ENCODE measurements around the gene GYG2. TPM values are rescaled to one million over a fixed set of nuclear protein-coding genes. Genes with fewer than 3 reads are reported as not detected.

The GYG2 gene
- total RNA-seq, 1 experiment from 2014 or later, result 1.7 TPM

GRCh38 chrX:2857566-2857965 is 28.8 kb downstream of the GYG2 start:
- BruUV-seq (replicated peaks), result no TSS peak
- Histone ChIP-seq H3K4me2 (no peak overlapping the region), H3K36me3 (ENCODE audit: low read depth) (no peaks in the 10 kb centered on the region), H3K4me1 (replicated peaks; ENCODE audit: insufficient read depth) (no peaks in the 10 kb centered on the region), H3K9me3 (ENCODE audit: insufficient read depth, low read depth) (no peaks in the 10 kb centered on the region), H3K27me3 (ENCODE audit: insufficient read depth, low read depth) (peaks cover 5% of the 10 kb centered on the region), H3K9me2 (ENCODE audit: insufficient read depth) (no peaks in the 10 kb centered on the region), H3K79me2 (ENCODE audit: low read depth) (no peaks in the 10 kb centered on the region), H2AFZ (no peak overlapping the region), H3F3A (ENCODE audit: insufficient read depth, low read depth) (no peaks in the 10 kb centered on the region), H3K27ac (no peak overlapping the region), H4K20me1 (ENCODE audit: insufficient read depth) (no peaks in the 10 kb centered on the region), H3K4me3 (no peak overlapping the region)
- TF ChIP-seq EZH2 (IDR thresholded peaks at IDR 0.05; ENCODE audit: low read depth), result no peak
- TF ChIP-seq, protein P1, sequence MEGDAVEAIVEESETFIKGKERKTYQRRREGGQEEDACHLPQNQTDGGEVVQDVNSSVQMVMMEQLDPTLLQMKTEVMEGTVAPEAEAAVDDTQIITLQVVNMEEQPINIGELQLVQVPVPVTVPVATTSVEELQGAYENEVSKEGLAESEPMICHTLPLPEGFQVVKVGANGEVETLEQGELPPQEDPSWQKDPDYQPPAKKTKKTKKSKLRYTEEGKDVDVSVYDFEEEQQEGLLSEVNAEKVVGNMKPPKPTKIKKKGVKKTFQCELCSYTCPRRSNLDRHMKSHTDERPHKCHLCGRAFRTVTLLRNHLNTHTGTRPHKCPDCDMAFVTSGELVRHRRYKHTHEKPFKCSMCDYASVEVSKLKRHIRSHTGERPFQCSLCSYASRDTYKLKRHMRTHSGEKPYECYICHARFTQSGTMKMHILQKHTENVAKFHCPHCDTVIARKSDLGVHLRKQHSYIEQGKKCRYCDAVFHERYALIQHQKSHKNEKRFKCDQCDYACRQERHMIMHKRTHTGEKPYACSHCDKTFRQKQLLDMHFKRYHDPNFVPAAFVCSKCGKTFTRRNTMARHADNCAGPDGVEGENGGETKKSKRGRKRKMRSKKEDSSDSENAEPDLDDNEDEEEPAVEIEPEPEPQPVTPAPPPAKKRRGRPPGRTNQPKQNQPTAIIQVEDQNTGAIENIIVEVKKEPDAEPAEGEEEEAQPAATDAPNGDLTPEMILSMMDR (conservative IDR thresholded peaks at IDR 0.05), result no peak
- ChIA-PET CTCF (no interaction called here), POLR2A (ENCODE audit: unreplicated experiment) (no interaction called here)
- DNase-seq, result no peak
- intact Hi-C loops (cut with micrococcal nuclease; ENCODE audit: unreplicated experiment), result no loop called here

DNA sequence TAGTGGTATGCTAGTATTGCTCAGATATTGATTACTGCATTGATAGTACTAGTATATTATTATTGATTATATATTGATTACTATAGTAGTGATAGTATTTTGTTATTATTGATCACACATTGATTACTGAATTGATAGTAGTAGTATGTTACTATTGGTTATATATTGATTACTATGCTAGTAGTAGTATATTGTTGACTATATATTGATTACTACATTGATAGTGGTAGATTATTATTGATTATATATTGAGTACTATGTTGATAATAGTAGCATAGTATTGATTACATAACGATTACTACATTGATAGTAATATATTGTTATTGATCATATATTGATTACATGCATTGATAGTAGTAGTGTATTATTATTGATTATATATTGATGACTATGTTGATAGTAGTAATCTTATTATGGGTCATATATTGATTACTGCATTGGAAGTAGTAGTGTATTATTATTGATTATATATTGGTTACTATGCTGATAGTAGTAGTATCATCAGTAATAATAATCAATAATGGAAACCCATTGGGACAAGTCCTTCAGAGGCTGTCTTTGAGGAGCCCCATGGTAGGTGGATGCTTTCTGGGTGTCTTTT is 30.6 kb downstream of the GYG2 start:
- Histone ChIP-seq H3K79me2 (ENCODE audit: low read depth) (no peaks in the 10 kb centered on the region), H3K9me2 (ENCODE audit: insufficient read depth) (no peaks in the 10 kb centered on the region), H3K9me3 (ENCODE audit: insufficient read depth, low read depth) (no peaks in the 10 kb centered on the region), H2AFZ (no peak overlapping the region), H4K20me1 (ENCODE audit: insufficient read depth) (no peaks in the 10 kb centered on the region), H3K27me3 (ENCODE audit: insufficient read depth, low read depth) (peaks cover 12% of the 10 kb centered on the region), H3K4me1 (replicated peaks; ENCODE audit: insufficient read depth) (no peaks in the 10 kb centered on the region), H3K27ac (no peak overlapping the region), H3K36me3 (ENCODE audit: low read depth) (no peaks in the 10 kb centered on the region), H3K4me3 (no peak overlapping the region), H3K4me2 (no peak overlapping the region), H3F3A (ENCODE audit: insufficient read depth, low read depth) (no peaks in the 10 kb centered on the region)
- intact Hi-C loops (cut with micrococcal nuclease; ENCODE audit: unreplicated experiment), result no loop called here
- ChIA-PET POLR2A (ENCODE audit: unreplicated experiment) (no interaction called here), CTCF (no interaction called here)
- DNase-seq, result no peak
- BruUV-seq (replicated peaks), result no TSS peak
- TF ChIP-seq, protein P1 (conservative IDR thresholded peaks at IDR 0.05), result no peak
- no peak for TF ChIP-seq EZH2 (IDR thresholded peaks at IDR 0.05; ENCODE audit: low read depth)

- no peak for DNase-seq
- no peaks in the 10 kb centered on the region for H4K20me1 ChIP-seq (ENCODE audit: insufficient read depth)
- no TSS peak for BruUV-seq (replicated peaks)
- no peaks in the 10 kb centered on the region for H3K36me3 ChIP-seq (ENCODE audit: low read depth)
- no peaks in the 10 kb centered on the region for H3K9me2 ChIP-seq (ENCODE audit: insufficient read depth)
- H2AFZ ChIP-seq, result no peak overlapping the region
- no peaks in the 10 kb centered on the region for H3K79me2 ChIP-seq (ENCODE audit: low read depth)
- no peak overlapping the region for H3K27ac ChIP-seq
- TF ChIP-seq EZH2 (IDR thresholded peaks at IDR 0.05; ENCODE audit: low read depth), result no peak
- TF ChIP-seq, protein P1 (conservative IDR thresholded peaks at IDR 0.05), result no peak
- intact Hi-C loops (cut with micrococcal nuclease; ENCODE audit: unreplicated experiment), result no loop called here
- H3K27me3 ChIP-seq (ENCODE audit: insufficient read depth, low read depth), result peaks cover 32% of the 10 kb centered on the region
- H3F3A ChIP-seq (ENCODE audit: insufficient read depth, low read depth), result no peaks in the 10 kb centered on the region
- ChIA-PET CTCF (no interaction called here), POLR2A (ENCODE audit: unreplicated experiment) (no interaction called here)
- H3K9me3 ChIP-seq (ENCODE audit: insufficient read depth, low read depth), result no peaks in the 10 kb centered on the region
- H3K4me2 ChIP-seq, result no peak overlapping the region
- no peak overlapping the region for H3K4me3 ChIP-seq
- H3K4me1 ChIP-seq (replicated peaks; ENCODE audit: insufficient read depth), result no peaks in the 10 kb centered on the region
Measured at GRCh38 chrX:2862404-2862803, 33.7 kb downstream of the GYG2 start.

Data from PC-9 (cell line).